ENCODE data around the gene KAZALD1. TPM values are rescaled to one million over a fixed set of nuclear protein-coding genes. Genes with fewer than 3 reads are reported as not detected.
A peak's percentile ranks its signal among the peaks of the same experiment; 100 is the strongest.

The KAZALD1 gene
- total RNA-seq, 1 donor from 2014 or later: 1.6 TPM

DNA sequence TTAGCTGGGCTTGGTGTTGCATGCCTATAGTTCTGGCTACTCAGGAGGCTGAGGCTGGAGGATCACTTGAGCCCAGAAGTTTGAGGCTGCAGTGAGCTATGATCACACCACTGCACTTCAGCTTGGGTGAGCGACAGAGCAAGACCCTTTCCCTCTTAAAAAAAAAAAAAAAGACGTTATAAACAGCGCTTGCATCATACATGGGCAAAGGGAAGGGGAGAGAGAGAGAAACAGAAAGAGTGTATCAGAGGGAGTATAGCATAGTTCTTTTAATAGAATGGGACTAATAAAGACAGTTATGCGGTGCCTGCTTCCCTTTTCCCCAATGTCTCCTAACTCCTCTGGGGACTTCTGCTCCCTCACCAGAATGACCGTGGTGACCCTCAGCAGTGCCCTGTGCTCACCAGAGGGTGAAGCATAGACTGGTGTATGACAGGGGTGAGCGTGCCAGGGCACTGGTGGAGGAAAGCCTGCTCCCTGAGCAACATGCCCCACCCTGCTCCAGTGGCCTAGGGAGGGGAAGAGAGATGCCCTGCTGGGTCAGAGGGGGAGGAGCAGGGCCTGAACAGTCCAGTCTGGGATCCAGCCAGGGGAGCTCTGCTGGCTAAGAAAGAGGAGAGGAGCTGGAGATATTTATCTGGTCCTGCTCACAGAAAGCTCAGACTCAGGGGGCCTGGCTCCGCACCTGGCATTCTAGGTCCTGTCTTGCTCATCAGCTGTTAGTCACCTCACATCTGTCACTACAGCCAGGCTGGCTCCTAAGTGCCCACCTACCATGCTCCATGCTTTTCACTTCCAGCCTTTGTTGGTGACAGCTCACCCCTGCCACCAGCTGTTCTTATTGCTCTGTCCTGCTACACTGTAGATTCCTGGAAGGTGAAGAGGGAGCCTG lies 33.1 kb upstream of the KAZALD1 start:
- FAIRE-seq: no peak
- TF ChIP-seq CTCF (IDR thresholded peaks at IDR 0.05; ENCODE audit: insufficient read depth, low read length, severe bottlenecking): no peak
- Histone ChIP-seq H3K27me3 (ENCODE audit: control insufficient read depth, insufficient read depth, low read length) (no peaks in the 10 kb centered on the region), H3K4me3 (ENCODE audit: low read depth, low read length) (no peak overlapping the region), H3K36me3 (ENCODE audit: control insufficient read depth, insufficient read depth, low read length) (no peaks in the 10 kb centered on the region)
- DNase-seq (ENCODE audit: low read depth): no peak

GRCh38 chr10:101029520-101030295 lies 32.1 kb upstream of the KAZALD1 start:
- H3K36me3 ChIP-seq (ENCODE audit: control insufficient read depth, insufficient read depth, low read length): no peaks in the 10 kb centered on the region
- no peaks in the 10 kb centered on the region for H3K27me3 ChIP-seq (ENCODE audit: control insufficient read depth, insufficient read depth, low read length)
- peak; percentile 25 for TF ChIP-seq CTCF (IDR thresholded peaks at IDR 0.05; ENCODE audit: insufficient read depth, low read length, severe bottlenecking)
- no peak overlapping the region for H3K4me3 ChIP-seq (ENCODE audit: low read depth, low read length)
- DNase-seq (ENCODE audit: low read depth) (no peak), FAIRE-seq (no peak)

- peak overlapping the region; percentile 54 for H3K4me3 ChIP-seq (ENCODE audit: low read depth, low read length)
- no peak for FAIRE-seq
These were observed 31.2 kb upstream of the KAZALD1 start for GRCh38 chr10:101030496-101031127.

GRCh38 chr10:101031128-101031795 lies 30.5 kb upstream of the KAZALD1 start, which contains the start of the genes PDZD7 and SFXN3:
Gene PDZD7, minus strand, starts transcription at chr10:101031129. Its CDS starts 910 bp downstream, at chr10:101030219.
Gene SFXN3, plus strand, starts transcription at chr10:101031234. Its CDS starts 3,461 bp downstream, at chr10:101034695.
- FAIRE-seq (no peak), DNase-seq (ENCODE audit: low read depth) (peak; percentile 83)
- peaks cover 9% of the 10 kb centered on the region for H3K36me3 ChIP-seq (ENCODE audit: control insufficient read depth, insufficient read depth, low read length)
- no peaks in the 10 kb centered on the region for H3K27me3 ChIP-seq (ENCODE audit: control insufficient read depth, insufficient read depth, low read length)
- no peak for TF ChIP-seq CTCF (IDR thresholded peaks at IDR 0.05; ENCODE audit: insufficient read depth, low read length, severe bottlenecking)
- H3K4me3 ChIP-seq (ENCODE audit: low read depth, low read length): peak within 1 kb of the TSS; percentile 54

More at GRCh38 chr10:101030496-101031127, 31.2 kb upstream of the KAZALD1 start:
- DNase-seq (ENCODE audit: low read depth): no peak
- no peaks in the 10 kb centered on the region for H3K27me3 ChIP-seq (ENCODE audit: control insufficient read depth, insufficient read depth, low read length)
- peaks cover 4% of the 10 kb centered on the region for H3K36me3 ChIP-seq (ENCODE audit: control insufficient read depth, insufficient read depth, low read length)
- TF ChIP-seq CTCF (IDR thresholded peaks at IDR 0.05; ENCODE audit: insufficient read depth, low read length, severe bottlenecking): no peak

Data from bronchial epithelial cell (primary cell).